ENCODE data around the gene FCER2.

DNA sequence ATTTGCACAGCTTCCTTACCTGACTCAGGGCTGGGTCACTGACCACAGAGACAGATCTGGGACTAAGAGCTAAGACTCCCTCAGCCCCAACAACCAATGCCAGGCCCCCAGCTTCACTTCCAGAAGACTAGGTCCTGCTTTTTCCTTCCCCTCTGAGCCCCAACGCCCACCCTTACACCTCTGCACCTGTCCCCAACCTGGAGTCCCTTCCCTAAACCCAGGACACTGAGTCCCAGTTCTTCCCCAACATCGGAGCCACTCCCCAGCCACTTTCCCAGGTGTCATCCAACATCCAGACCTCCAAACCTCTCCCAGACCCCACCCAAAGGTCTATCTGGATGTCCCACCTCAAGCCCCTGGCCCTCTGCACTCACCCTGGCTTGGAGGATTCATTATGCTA is 2.9 kb downstream of the FCER2 start:
- TF ChIP-seq POLR2A (IDR thresholded peaks at IDR 0.05): no peak
- TF ChIP-seq, protein P1, sequence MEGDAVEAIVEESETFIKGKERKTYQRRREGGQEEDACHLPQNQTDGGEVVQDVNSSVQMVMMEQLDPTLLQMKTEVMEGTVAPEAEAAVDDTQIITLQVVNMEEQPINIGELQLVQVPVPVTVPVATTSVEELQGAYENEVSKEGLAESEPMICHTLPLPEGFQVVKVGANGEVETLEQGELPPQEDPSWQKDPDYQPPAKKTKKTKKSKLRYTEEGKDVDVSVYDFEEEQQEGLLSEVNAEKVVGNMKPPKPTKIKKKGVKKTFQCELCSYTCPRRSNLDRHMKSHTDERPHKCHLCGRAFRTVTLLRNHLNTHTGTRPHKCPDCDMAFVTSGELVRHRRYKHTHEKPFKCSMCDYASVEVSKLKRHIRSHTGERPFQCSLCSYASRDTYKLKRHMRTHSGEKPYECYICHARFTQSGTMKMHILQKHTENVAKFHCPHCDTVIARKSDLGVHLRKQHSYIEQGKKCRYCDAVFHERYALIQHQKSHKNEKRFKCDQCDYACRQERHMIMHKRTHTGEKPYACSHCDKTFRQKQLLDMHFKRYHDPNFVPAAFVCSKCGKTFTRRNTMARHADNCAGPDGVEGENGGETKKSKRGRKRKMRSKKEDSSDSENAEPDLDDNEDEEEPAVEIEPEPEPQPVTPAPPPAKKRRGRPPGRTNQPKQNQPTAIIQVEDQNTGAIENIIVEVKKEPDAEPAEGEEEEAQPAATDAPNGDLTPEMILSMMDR (IDR thresholded peaks at IDR 0.05): no peak
